ENCODE measurements around the gene CARD10.
"Not testable (repeated sequence)": the region's sequence is repeated elsewhere in the genome, so short reads cannot be mapped to it uniquely, and the experiment has no call there.

Gene CARD10

DNA sequence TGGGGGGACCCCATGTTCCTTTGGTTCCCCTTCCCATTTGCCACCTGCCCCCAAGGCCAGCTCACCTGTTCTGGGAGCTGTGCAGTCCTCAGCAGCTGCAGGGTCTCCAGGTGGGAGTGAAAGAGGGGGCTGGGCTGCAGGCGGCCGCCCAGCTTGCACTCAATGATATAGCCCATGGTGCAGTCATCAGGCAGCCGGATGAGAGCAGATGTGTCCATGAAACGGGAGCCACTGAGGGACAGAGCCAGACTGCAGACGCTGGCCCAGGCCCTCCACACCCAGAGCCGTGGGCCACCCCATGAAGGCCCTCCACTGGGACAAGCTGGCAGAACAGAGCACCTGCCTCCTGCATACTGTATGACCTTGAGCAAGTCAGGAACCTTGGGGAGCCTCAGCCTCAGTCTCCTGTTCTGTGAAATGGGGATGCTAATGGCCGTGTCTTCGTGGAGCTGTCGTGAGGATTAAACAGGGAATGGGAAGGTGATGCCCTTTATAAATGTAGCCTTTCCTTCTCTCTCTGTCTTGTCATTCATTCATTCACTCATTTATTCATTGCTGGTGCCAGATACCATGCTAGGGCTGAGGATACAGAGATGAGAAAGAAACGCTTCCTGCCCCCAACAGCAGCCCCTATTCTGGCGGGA lies 44.6 kb downstream of the CARD10 start:
- Mint-ChIP-seq H3K4me1 (no peaks in the 10 kb centered on the region), H3K4me3 (no peak overlapping the region), H3K36me3 (peaks cover 9% of the 10 kb centered on the region), H3K27ac (no peak overlapping the region), H3K27me3 (no peaks in the 10 kb centered on the region), H3K9me3 (no peaks in the 10 kb centered on the region)

DNA sequence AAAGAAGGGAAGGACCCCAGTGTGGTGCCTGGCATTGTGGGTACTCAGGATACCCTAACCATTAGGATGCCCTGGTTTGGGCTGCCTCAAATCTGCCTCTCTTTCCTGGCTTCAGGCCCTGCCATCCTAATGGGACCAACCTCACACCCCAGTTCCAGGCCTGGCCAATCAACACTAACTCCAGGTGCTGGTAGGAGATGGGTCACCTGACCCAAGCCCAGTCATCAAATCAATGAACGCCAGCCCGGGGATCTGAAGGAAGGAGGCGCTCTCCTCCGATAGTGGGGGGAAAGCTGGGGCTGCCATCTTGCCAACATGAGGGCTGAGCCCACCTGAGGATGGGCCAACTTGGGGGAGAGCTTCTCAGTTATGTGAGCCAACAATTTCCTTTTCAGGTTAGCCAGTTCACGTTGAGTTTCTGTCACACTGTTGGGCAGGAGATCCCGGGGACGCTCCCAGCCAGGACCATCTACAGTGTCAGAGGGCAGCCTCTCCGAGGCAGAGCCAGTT lies 45.7 kb downstream of the CARD10 start:
- H3K4me1 Mint-ChIP-seq = no peaks in the 10 kb centered on the region
- H3K36me3 Mint-ChIP-seq = peaks cover 12% of the 10 kb centered on the region
- no peaks in the 10 kb centered on the region for H3K9me3 Mint-ChIP-seq
- H3K27ac Mint-ChIP-seq = no peak overlapping the region
- no peak overlapping the region for H3K4me3 Mint-ChIP-seq
- no peaks in the 10 kb centered on the region for H3K27me3 Mint-ChIP-seq

DNA sequence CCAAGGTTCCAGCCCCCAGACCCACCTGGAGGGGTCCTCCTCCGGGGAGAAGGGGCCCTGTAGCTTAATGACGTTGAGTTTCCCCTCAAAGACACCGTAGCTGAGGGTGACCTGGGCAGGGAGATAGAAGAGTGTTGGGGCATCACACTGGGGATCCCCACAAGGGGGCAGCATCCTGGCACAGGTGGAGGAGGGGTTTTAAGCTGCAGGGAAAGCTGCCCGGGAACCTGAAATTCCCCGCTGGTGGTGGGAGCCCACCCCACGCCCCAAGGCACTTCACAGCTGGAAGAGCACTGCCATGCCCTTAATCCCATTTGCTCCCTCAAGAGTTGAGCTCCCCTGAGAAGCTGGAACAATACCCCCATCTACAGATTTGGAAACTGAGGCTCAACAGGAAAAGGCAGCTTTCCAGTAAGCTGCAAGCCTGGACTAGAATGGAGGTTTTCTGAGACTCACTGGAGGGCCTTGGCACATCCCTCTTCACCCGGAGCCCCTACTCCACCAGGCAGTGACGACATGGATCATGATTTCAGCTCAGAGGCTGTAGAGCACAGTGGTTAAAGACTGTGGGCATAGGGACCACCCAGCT lies 46.7 kb downstream of the CARD10 start:
- H3K27ac Mint-ChIP-seq = peak overlapping the region; percentile 51
- no peak overlapping the region for H3K4me3 Mint-ChIP-seq
- peaks cover 15% of the 10 kb centered on the region for H3K36me3 Mint-ChIP-seq
- no peaks in the 10 kb centered on the region for H3K4me1 Mint-ChIP-seq
- H3K9me3 Mint-ChIP-seq = no peaks in the 10 kb centered on the region
- no peaks in the 10 kb centered on the region for H3K27me3 Mint-ChIP-seq

DNA sequence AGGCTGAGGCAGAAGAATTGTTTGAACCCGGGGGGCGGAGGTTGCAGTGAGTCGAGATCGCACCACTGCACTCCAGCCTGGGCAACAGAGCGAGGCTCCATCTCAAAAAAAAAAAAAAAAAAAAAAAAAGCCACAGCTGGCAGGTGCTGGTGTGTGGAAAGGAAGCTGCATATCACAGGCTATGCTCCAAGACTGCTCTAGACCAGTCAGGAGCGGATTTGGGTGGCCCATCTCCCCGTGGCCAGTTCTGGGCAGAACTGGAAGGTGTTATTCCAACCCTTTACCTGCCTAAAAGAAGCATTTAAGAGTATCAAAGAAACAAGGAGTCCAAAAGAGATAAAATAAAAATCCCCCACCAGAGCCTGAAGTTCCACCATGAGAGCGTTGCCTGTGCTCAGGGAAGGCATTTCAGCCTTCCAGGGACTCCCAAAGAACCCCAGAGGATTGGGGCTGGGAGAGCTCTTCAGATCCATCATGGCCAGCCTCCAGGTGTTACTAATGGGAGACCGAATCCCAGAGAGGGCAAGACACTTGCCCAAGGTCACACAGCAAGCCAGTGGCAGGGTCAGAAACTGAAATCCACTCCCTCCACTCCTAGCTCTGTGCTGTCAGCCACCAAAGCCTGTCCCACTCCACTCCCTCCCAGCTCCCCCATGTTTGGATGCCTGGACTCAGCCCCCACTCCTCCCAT lies 47.3 kb downstream of the CARD10 start:
- Mint-ChIP-seq H3K9me3 (no peaks in the 10 kb centered on the region), H3K4me1 (no peaks in the 10 kb centered on the region), H3K27me3 (no peaks in the 10 kb centered on the region), H3K36me3 (peaks cover 15% of the 10 kb centered on the region), H3K27ac (peak overlapping the region; percentile 51), H3K4me3 (no peak overlapping the region)

DNA sequence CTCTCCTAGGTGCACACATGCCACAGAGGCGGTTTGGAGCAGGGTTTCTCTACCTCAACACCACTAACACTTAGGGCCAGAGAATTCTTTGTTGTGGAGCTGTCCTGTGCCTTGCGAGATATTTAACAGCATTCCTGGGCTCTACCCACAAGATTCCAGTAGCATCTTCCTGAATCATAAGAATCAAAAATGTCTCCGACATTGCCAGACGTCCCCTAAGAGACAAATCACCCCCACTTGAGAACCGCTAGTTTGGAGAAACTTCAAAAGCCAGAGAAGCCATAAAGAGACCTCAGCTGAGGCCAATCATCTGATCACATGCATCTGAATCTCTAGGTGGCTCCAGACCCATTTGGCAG lies 49.1 kb downstream of the CARD10 start:
- H3K9me3 Mint-ChIP-seq = no peaks in the 10 kb centered on the region
- peaks cover 17% of the 10 kb centered on the region for H3K36me3 Mint-ChIP-seq
- H3K4me3 Mint-ChIP-seq = no peak overlapping the region
- no peak overlapping the region for H3K27ac Mint-ChIP-seq
- peaks cover 3% of the 10 kb centered on the region for H3K4me1 Mint-ChIP-seq
- H3K27me3 Mint-ChIP-seq = no peaks in the 10 kb centered on the region

DNA sequence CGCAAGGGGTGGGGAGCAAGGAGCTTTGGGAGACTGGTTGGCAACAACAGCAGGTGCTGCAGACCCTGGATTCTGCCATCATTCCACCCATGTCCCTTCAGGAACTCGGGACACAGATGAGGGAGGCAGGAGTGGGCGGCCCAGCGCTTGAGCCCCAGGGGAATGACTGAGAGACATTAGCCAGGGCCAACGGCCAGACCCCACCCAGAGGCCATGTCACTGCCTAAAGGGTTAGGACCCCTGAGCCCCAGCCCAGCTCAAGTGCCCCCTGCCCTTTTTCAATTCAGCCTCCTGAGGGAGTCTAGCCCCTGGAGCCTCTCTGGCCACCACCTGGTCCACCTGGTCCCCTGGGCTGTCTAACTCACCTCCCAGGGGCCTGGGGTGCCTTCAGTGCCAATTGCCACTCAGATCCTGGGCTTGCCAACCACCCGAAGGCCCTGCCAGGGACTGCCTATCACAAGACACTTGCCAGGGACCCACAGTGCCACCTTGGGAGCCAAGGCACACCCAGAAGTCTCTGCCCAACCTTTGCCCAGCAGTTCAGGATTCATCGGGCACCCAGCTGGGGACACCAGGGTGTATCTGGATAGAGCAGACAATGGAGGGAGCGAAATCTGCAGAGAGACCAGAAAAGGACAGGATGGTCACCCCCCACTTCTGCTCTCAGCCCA lies 49.7 kb downstream of the CARD10 start:
- peaks cover 5% of the 10 kb centered on the region for H3K4me1 Mint-ChIP-seq
- H3K36me3 Mint-ChIP-seq = peaks cover 17% of the 10 kb centered on the region
- no peaks in the 10 kb centered on the region for H3K27me3 Mint-ChIP-seq

DNA sequence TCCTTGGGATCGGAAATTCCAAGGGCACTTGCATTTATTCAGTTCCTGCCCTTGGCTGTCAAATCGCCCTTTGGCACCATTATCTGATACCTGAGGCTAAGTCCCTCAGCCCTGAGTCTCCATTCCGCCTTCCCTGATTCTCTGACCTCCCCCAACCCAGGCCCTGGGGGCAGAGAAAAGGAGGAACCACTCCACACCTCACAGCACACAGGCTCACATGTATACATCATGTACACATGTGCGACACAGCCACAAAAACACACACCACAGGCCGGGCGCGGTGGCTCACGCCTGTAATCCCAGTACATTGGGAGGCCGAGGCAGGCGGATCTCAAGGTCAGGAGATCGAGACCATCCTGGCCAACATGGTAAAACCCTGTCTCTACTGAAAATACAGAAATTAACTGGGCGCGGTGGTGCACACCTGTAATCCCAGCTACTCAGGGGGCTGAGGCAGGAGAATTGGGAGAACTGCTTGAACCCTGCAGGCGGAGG lies 51.0 kb downstream of the CARD10 start:
- not testable (repeated sequence) for H3K9me3 Mint-ChIP-seq, H3K27me3 Mint-ChIP-seq, H3K4me3 Mint-ChIP-seq, H3K27ac Mint-ChIP-seq, H3K4me1 Mint-ChIP-seq
- H3K36me3 Mint-ChIP-seq = peaks cover 17% of the 10 kb centered on the region

More for the DNA sequence above, 49.7 kb downstream of the CARD10 start:
- no peak overlapping the region for H3K27ac Mint-ChIP-seq
- no peaks in the 10 kb centered on the region for H3K9me3 Mint-ChIP-seq
- H3K4me3 Mint-ChIP-seq = no peak overlapping the region

DNA sequence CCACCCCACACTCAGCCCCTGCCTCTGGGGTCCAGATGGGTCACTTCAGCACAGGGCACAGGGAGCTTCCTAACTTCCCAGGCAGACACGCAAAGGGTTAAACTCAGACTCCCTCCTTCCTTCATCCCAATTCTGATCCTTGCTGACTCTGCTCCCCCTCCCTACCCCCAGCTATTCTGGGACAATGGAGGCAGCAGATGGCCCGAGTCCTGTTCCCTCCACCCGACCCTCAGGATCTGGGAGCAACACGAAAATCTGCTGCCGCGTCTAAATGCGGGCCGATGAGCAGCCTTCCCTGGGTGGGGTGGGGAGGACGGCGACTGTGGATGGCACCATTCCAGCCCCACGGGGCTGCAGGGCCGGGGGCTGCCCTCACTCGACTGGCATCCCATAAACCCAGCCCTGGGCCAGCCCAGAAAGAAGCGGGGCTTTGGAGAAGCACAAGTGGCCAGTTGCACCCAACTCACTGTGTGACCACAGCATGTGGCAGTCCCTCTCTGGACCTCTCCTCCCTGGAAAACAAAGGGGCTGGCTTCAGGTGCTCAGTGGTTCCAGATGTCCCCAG lies 51.7 kb downstream of the CARD10 start:
- H3K9me3 Mint-ChIP-seq = no peaks in the 10 kb centered on the region
- H3K36me3 Mint-ChIP-seq = peaks cover 17% of the 10 kb centered on the region

DNA sequence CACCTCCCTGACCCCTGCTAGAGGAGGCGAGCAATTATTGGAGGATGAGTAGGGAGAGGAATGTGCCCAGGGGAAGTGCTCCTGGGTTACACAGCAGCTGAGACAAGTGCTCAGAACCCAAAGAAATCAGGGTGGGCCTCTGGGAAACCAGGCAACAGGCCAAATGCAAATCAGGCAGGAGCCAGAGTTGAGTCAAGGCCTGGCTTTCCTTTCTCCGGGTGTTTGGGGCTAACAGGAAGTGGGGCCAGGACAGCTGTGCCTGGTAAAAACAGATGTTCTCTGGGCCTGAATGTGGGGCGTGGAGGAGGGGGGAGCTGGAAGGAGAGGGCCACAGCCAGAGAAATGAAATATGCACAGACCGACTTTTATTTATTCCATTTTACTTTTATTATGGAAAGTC lies 55.0 kb downstream of the CARD10 start:
- Mint-ChIP-seq H3K27ac (no peak overlapping the region), H3K4me3 (no peak overlapping the region)

More for the DNA sequence above, 51.7 kb downstream of the CARD10 start:
- Mint-ChIP-seq H3K27ac (no peak overlapping the region), H3K4me1 (peaks cover 7% of the 10 kb centered on the region), H3K4me3 (no peak overlapping the region), H3K27me3 (no peaks in the 10 kb centered on the region)

DNA sequence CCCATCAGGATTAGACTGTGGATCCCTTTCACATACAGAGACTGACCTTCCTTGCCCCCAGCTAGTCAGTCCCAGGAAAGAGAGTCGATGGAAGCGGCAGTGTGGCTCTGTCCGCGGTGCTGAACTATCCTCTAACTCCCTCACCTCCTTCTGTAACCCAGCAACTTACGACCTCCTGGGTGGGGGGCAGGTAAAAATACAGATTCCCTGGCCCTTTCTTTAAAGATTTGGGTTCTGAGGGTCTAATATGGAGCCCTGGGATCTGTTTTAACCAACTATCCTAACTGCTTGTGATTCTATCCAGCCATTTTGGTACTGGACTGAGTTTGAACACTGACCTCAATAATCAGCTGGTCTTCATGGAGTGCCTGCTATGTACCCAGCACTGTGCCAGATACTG lies 56.2 kb downstream of the CARD10 start:
- Mint-ChIP-seq H3K27me3 (no peaks in the 10 kb centered on the region), H3K36me3 (peaks cover 9% of the 10 kb centered on the region), H3K4me3 (no peak overlapping the region), H3K4me1 (peaks cover 7% of the 10 kb centered on the region), H3K27ac (no peak overlapping the region), H3K9me3 (no peaks in the 10 kb centered on the region)

More for the DNA sequence above, 55.0 kb downstream of the CARD10 start:
- Mint-ChIP-seq H3K9me3 (no peaks in the 10 kb centered on the region), H3K36me3 (peaks cover 14% of the 10 kb centered on the region), H3K27me3 (no peaks in the 10 kb centered on the region), H3K4me1 (peaks cover 7% of the 10 kb centered on the region)

DNA sequence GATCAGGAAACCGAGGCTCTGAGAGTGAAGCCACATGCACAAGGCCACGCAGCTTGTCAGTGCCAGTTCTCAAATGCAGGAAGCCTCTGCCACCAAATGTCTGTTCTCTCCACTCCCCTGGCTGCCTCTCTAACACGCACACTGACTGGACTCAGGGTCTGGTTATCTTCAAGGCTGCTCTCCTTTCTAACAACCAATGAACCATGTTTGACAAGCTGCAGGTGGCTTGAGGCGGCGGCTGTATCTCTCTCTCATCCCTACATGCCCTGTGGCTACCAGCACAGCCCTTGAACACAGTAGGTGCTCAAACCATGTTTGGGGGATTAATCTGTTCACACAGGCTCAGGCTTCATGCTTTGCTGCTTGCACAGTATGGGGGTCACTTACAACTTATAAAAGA lies 56.8 kb downstream of the CARD10 start:
- Mint-ChIP-seq H3K27ac (no peak overlapping the region), H3K9me3 (no peaks in the 10 kb centered on the region)

DNA sequence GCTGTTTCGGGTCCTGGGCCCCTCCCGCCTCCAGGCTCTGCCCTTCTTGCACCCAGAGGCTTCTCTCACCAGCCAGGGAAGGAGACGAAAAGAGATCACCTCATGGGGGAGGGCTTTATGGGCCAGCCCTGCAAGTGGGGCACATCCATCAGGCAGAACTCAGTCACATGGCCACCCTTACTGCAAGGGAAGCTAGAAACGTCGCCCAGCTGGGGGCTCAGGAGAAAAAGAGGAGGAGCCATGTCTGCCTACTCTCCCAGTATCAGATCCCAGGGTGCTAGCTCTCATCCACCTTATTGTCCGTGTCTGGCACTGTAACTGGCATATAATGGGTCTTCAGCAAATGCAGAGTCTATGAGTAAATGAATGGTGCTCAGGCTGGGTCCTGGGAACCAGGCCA lies 57.3 kb downstream of the CARD10 start:
- H3K4me3 Mint-ChIP-seq = no peak overlapping the region
- H3K27ac Mint-ChIP-seq = no peak overlapping the region
- peaks cover 7% of the 10 kb centered on the region for H3K36me3 Mint-ChIP-seq
- no peaks in the 10 kb centered on the region for H3K27me3 Mint-ChIP-seq
- H3K4me1 Mint-ChIP-seq = peaks cover 9% of the 10 kb centered on the region
- no peaks in the 10 kb centered on the region for H3K9me3 Mint-ChIP-seq

More for the DNA sequence above, 56.8 kb downstream of the CARD10 start:
- Mint-ChIP-seq H3K36me3 (peaks cover 7% of the 10 kb centered on the region), H3K4me3 (no peak overlapping the region), H3K4me1 (peaks cover 8% of the 10 kb centered on the region), H3K27me3 (no peaks in the 10 kb centered on the region)

DNA sequence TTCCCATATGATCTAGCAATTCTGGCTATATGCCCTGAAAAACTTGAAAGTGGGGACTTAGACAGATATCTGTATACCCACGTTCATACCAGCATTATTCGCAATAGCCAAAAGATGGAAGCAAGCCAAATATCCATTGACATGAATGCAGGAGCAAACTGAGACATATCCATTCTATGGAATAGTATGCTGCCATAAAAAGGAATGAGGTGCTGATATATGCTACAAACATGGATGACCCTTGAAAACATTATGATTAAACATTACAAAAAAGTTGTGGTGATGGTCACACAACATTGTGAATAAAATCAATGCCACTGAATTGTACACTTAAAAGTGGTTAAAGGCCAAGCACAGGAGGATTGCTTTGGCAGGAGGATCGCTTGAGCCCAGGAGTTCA lies 58.5 kb downstream of the CARD10 start:
- peaks cover 9% of the 10 kb centered on the region for H3K4me1 Mint-ChIP-seq
- no peaks in the 10 kb centered on the region for H3K27me3 Mint-ChIP-seq
- H3K27ac Mint-ChIP-seq = no peak overlapping the region
- H3K9me3 Mint-ChIP-seq = no peaks in the 10 kb centered on the region
- H3K4me3 Mint-ChIP-seq = no peak overlapping the region
- H3K36me3 Mint-ChIP-seq = peaks cover 6% of the 10 kb centered on the region

DNA sequence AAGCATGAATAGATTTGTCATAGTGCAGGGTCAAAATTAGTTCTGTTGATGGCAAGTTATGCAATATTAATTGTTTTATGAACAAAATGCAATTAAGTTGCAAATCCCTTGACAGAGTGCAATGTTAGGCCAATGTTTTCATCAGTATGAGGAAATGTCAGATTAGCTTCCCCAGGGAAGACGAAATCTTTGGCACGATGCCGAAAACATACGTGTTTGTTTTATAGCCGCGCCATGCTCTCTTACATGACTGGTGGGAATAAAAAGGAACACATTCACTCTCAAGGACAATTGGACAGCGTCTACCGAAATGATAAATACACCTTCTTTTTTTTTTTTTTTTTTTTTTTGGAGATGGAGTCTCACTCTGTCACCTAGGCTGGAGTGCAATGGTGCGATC lies 60.0 kb downstream of the CARD10 start:
- Mint-ChIP-seq H3K27ac (no peak overlapping the region), H3K9me3 (no peaks in the 10 kb centered on the region), H3K4me1 (peaks cover 3% of the 10 kb centered on the region), H3K27me3 (no peaks in the 10 kb centered on the region), H3K36me3 (peaks cover 6% of the 10 kb centered on the region), H3K4me3 (no peak overlapping the region)

DNA sequence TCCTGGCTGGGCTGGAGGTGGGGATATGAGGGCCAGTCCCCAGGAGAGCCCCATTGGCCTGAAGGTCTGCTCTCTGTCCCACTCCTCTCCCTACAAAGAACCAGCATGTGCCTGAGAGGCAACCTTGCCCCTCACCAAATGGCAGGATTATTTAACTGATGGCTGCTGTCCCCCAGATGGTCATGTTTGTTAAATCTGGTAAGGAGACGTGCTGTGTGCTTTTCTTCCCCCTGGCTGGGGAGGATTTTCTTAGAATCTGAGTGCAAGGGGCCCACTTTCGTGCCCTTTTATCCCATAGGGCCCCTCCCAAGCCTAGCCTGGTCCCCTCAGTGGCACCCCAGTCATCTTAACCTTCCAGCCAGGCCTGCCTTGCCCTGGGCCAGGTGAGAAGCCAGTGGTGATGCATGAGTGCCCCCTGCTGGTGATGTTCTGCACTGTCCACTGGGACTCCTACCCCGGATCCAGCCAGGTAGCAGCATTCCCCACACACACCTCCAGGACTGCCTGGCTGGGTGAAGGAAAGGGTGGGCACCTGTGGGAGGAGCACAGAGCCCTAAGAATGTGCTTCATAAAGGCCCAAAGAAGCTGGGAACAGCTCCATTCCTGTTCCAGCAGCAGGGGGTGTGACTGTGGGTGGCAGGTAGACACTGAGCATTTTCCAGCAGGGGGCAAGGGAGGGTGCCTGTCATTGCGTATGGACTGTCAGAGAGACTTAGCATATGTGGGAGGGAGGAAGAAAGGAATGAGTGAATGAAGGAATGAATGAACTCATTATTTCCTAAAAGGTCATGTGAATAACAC lies 61.9 kb downstream of the CARD10 start:
- no peaks in the 10 kb centered on the region for H3K9me3 Mint-ChIP-seq
- H3K36me3 Mint-ChIP-seq = peaks cover 6% of the 10 kb centered on the region
- peaks cover 3% of the 10 kb centered on the region for H3K4me1 Mint-ChIP-seq
- no peak overlapping the region for H3K4me3 Mint-ChIP-seq
- no peak overlapping the region for H3K27ac Mint-ChIP-seq
- H3K27me3 Mint-ChIP-seq = no peaks in the 10 kb centered on the region

Measured in activated naive CD4-positive, alpha-beta T cell treated with anti-CD3 and anti-CD28 coated beads, Interleukin-2, amount 50 U/mL, for 24 hours (primary cell).